Activated CD4-positive, CD25-positive, alpha-beta regulatory T cell treated with anti-CD3 and anti-CD28 coated beads, Interleukin-2, amount 50 U/mL, for 24 hours (primary cell): Measurements from ENCODE around the gene TAGLN3.
"Not testable (repeated sequence)": the region's sequence is repeated elsewhere in the genome, so short reads cannot be mapped to it uniquely, and the experiment has no call there.

ENCODE experiments used
- ATAC-seq, 2 donors: fragments of 150-1000 bp; cut with Tn5 transposase; one replicate each; pipeline ENCODE4 v1.10.0; 2021; ENCODE audit warnings: mild to moderate bottlenecking in 1 of 2, moderate library complexity in 1 of 2

Gene TAGLN3

DNA sequence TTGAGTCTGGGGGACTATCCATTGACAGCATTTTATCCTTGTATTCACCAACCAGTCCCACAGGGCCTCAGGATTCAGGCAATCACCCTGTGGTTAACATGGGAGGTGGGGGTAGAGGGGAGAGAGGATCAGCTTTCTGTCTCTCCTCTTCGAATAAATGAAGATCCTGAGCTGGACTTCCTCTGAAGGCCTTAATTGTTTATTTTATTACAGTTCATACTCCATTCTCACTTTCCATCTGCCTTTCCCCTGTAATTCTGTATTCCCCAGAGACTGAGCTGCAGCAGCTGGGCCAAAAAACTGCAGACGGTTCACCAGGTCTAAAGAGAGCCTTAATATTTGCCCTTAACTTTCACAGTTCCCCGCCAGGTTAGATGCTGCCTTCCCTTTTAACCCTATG lies 11.9 kb downstream of the TAGLN3 start:
- ATAC-seq, result no peak

DNA sequence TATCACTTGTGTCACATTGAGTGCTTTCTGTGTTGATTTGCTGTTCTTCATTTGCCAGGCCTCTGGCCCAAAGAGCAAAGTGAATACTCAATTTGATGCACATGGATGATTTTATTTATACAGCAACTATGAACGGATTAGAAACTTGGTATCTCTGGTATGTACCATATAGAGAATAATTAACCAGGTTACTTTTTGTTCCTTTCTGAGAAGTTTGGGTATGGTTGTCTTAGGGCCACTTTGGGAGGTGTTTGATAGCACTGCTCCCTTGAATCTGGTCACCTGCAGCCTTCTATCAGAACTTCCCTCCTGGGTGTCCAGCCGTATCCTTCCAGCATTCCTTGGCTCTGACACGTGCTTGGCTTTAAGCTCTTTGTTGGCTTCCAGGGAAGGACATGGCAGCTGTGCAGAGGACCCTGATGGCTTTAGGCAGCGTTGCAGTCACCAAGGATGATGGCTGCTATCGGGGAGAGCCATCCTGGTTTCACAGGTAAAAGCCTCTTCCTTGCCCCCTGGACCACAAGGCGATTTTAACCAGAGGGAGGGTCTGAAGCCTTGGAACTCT lies 12.7 kb downstream of the TAGLN3 start:
- ATAC-seq, result no peak

DNA sequence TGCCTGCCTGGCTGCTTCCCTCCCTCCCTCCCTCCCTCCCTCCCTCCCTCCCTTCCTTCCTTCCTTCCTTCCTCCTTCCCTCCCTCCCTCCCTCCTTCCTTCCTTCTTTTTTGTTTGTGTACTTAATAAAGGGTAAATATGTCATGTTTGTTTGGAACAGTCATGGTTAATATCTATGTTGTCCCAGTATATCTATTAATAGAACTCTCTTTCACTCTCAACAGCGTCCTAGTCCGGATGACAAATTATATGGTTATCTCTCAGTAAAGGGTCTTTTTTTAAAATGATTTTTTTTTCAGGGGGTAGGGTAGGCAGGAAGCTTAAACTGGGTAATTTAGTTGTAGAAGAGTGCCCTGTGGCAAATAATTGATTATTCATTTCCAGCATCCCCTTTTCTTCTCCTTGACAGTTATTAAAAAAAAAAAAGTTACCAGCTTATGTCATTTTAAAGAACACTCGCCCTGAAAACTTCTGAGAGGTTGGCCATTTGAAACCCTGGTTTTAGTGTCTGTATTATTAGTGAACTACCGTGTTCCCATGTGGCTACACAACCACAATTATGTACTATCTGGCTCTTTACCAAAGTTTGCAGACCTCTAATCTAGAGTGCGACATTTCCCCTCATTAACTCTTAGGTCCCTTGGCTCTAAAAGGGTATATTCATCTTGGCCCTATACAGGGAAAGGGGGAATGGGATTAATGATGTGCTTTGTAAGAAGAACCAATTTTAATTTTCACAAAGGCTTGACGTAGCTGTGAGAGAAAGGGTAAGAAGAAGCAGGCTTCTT lies 13.7 kb downstream of the TAGLN3 start:
- ATAC-seq, result no peak

DNA sequence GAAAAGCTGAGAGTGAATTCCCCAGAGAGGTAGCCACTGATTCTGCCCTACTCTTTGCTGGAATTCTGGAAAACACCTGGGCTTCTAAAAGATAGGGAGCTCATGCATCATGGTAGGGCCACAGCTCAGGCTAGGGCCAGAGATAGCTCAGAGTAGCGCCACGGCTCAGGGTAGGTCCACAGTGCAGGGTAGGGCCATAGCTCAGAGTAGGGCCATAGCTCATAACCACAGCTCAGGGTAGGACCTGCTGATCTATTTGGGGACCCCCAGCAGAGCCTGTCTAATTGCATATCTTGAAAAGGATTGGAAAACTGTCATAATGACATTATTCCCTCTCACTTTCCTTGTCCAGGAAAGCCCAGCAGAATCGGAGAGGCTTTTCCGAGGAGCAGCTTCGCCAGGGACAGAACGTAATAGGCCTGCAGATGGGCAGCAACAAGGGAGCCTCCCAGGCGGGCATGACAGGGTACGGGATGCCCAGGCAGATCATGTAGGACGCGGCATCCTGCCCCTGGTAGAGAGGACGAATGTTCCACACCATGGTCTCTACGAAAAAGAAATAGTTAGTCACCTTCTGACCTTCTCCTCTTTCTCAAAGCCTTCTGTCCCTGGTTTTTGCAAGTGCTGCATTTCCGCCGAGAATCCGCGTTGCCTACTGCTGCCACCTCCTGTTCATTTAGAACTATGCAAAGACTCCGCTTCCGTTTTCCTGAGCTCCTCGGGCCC lies 14.5 kb downstream of the TAGLN3 start:
- peak; percentile 67 to 81 for ATAC-seq

DNA sequence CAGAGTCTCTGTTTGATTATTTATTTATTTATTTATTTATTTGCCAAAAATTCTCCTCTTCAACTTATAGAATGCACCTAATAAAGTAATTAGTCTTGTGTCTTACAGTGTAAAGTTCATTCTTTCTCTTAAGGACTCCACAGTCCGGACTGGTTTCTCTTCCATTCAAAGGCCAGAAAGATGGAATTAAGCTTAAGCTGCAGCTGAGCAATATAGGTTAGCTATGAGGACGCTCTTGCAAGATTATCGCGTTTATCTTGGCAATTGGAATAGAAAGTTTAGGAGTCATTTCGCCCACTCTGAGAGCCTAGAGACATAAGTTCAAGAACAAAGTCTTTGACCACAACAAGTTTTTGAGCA lies 15.0 kb downstream of the TAGLN3 start:
- ATAC-seq, result no peak

DNA sequence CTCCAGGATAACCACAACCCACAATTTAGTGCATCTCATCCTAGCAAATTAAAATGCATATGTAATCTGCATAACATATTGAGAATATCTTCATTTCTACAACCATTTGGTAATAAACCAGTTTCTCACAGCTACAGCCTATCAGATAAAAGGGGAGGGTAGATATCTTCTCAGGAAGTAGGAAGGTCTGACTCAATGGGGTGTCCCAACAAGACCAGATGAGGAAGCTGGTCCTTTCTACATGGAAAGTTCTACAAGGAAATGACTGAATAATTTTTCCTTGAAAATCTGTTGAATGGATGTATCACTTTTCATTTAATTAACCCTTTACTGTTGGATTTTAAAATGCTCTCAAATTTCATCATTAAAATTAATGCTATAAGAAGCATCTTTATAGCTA lies 18.4 kb downstream of the TAGLN3 start:
- ATAC-seq, result no peak

DNA sequence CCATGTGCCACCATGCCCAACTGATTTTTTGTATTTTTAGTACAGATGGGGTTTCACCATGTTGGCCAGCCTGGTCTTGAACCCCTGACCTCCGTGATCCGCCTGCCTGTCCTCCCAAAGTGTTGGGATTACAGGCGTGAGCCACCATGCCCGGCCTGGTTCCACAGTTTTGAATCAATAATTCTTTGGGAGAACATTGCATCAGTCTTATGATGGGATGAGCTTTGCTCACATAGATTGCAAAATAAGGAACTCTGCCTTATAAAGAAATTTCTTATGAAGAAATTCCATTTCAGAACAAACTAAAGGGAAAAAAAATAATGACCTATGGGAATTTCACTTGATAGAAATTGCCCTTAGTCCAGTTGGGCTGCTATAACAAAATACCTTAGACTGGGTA lies 20.0 kb downstream of the TAGLN3 start:
- no peak for ATAC-seq

DNA sequence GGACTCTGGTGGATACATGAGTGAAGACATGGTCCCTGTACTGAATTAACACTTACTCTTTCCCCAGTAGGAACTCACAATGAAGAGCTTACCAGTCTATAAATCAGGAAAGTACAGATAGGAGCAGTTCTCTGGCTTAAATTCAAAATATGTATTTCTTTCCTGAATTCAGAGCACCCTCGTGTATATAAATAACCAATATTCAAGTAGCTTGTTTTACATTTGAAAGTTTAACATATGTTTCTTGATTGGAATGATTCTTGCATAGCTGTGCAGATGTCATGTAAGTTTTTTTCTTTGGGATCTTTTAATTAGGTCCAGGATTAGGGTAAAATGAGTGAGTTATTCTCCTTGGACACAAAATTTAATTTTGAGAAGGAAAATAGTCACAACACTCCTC lies 21.0 kb downstream of the TAGLN3 start:
- ATAC-seq, result no peak

DNA sequence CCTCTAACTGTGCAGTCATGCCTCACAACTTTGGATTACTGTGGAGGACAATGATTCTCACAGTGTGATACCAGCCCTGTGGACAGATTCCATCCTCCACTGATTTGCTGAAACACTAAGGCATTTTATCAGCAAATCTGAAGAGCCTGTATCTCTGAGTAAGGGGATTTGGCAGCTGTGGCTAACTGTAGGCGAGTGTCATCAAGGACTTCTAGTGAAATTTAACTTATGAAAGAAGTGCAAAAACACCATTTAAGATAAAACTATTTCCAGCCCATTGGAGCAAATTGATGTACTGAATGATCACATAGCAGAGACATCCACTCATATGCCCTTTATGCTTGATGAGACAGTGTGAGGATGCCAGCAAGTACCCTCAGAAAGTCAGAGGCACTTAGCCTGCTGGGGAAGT lies 22.0 kb downstream of the TAGLN3 start:
- ATAC-seq, result no peak

DNA sequence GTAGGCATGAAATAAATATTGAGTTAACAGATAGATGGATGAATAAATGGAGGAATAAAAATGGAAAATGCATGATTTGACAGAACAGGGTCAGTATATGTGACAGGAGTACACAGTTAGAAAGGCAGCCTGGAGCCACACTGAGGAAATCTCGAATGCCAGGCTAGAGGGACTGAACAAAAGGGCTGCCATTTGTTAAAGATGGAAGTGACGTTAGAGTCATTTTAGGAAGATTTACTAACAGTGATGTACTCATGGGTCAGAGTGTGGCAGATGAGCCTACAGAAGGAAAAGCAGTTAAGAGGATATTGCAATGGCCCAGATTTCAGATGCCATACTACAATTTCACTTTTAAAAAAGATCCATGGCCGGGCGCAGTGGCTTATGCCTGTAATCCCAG lies 28.4 kb downstream of the TAGLN3 start:
- no peak for ATAC-seq

DNA sequence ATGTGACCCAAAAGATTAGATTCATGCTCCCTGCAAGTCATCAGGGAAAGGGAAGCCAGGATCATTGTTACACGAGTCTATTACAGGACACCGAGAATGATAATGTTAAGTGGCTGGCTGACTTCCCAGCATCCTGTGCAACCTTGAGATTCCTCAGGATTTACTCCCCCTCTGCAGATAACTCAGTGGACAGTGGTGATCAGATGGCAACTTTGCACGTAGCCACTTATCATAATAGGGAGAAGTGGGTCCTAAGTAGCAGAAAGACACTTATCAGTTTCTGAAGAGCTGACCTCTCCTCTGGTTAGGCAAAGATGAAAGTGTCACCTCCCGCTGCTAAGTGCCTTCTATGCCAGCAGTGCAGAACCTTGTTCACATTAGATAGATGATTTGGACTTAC lies 29.1 kb downstream of the TAGLN3 start:
- ATAC-seq, result no peak

DNA sequence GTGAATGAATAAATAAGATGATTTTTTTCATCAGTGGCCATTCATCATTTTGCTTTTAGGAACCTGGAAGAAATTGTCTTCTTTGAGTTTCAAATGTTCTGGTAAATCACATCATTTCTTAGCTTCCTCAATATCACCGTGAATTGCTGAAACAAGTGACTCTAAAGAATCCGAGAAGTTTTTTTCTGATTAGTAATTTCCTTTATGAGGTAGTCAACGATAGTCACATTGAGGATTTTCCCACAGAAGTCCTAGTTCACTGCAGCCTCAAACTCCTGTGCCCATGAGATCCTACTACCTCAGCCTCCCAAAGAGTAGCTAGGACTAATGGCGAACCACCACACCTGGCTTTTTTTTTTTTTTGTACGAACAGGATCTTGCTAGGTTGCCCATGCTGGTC lies 32.2 kb downstream of the TAGLN3 start:
- ATAC-seq, result no peak

DNA sequence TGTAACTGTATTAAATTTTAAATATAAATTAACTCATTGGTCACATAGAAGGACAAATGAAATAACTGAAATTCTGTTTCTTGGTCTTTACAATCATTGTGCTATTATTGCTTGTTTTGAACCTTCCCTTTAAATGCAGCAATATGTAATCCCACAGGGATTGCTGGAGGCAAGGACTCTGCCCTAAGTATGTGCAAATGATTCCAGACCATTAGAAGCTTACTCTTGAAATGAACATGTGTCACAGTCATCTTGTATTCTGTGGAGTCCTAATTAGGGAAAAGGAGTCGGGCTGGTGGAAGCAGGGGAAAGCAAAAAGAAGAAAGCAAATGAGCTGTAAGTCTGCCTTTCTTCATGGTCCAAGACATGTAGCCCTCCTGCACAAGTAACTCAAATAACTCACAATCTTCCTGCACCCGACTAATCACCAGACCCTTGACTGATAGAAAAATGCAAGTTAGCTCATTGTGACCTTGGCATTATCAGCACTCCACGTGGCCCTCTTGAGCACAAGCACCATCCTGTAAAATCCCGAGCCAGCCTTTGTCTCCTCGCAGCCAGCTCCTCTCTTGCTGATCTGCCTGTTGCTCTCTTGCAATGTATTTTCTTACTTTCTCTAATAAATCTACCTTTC lies 33.5 kb downstream of the TAGLN3 start:
- no peak for ATAC-seq

DNA sequence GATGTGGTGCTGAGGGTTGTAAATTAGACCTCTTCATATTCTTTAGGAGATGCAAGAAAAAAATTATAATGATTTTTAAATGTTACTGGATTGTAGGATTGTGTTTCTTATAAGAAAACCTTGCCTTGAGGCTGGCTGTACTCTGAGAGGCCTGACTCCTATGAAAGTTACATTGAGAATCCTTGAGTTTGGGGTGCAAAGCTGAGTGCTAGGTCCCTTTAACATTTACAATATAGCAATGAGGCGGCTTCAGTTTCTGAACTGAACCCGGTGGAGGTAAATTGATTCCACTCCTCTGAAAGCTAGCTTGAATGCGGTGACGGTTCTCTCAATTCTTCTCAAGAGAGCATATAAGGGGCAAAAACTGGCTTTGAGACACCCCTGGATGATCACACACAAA lies 35.7 kb downstream of the TAGLN3 start, which contains the start of gene TMPRSS7:
Gene TMPRSS7 (plus strand): TSS at position 301 of the 400 bp plus-strand sequence. CDS start 110 bp downstream, outside the sequence.
- no peak for ATAC-seq

DNA sequence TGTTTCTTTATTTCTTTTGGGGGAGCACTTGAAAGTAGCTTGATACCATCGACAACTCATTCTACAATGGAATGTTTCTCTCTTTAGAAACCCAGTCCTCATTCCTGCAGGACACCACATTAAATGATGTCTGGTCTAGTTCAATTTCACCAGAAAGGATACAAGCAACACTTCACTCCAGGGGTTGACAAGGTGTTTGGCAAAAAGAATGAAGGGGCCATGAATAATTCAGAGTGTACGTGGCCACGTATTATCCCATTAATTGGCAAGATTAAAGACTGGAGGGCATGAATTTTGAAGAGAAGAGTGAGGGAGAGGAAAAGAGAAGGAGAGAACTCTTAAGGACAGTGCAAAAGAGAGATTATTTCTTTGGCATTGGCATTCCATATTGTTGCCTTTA lies 36.5 kb downstream of the TAGLN3 start:
- no peak for ATAC-seq

DNA sequence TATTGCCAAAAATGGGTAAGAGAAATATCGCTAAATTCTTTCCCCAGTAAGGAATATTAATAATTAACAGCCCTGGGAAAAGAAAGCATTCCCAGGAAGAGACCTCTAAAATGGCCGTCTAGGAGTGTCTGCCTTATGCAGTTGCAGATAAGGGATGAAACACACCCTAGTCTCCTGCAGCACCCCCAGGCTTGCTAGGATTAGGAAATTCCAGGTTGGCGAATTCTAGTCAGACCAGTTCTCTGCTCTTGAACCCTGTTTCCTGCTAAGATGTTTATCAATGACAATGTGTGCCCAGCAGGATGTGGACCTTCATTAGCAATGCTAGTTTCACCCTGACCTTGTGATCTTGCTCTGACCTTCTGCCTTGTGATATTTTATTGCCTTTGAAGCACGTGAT lies 38.5 kb downstream of the TAGLN3 start:
- not testable (repeated sequence) for ATAC-seq

DNA sequence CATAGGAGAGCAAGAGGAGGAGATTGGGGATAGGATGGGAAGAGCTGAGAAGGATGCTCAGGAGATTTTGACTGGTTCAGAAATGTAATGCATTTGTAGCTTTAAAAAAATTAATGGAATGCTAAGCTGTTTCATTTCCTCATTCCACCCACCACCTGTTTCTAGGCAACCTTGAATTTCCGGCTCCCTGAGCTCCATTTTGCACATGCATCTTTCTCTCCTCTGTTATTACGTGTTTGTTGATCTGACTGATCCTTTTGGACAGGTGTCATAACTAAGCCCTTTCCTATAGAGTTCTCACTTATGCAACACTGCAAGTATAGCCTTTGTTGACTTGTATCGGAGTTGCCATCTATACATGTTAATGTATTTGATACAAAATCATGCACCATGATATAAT lies 40.1 kb downstream of the TAGLN3 start:
- no peak for ATAC-seq

DNA sequence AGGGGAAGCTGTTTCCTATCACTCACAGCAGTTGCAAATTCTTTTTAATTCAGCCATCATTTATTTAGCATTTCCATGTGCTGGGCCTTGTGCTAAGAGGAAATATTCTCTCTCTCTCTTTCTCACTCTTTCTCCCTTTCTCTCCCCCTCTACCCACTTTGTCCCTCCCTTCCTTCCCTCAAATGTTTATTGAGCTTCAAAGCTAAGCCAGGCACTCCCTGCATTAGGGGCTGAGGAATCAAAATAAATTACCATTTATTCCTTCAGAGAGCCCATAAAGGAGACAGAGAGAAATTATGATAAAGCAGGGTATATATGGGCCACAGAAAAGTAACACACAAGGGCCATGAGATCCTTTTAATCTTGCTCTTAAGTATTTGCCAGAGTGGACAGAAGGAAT lies 42.6 kb downstream of the TAGLN3 start:
- ATAC-seq, result no peak

DNA sequence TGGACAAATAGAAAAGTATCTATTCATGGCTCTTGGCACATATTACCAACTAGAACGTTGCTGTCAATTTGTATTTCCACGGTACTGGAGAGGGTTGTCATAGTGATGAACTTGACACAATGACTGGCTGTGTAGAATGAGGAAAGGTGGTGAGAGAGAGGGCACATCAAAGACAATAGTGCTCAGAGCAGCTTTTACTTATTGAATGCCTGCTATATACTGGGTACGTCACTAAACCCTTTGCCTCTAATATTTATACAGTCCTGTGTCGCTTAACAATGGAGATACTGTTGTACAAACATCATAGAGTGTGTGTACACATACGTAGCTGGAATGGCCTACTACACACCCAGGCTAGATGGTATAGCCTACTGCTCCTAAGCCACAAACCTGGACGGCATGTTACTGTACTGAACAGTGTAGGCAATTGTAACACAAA lies 44.1 kb downstream of the TAGLN3 start:
- ATAC-seq, result no peak

DNA sequence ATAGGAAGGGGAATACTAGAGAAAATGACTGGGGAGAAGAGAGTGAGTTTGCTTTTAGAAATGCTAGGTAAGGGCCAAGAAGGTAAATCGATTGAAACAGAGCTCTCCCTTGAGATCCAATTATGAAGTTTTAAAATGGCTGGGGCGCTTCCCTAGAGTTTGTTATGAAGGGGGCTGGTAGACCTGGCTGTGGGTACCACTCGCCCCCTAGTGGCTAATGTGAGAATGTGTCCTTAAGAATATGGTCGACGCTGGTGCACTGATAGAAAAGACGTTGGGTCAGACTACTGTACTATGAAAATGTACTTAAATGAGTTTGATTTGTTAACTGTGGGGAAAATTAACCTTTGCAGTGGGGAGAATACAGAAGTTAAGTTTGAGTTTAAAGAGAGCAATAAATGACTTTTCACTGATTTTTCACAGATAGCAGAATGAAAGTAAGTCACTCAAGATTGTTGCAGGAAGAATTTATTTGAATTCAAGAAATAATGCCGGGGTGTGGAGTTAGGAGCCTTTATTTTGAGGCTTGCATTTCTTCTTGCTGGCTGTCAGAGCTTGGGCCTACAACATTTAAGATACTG lies 45.0 kb downstream of the TAGLN3 start:
- peak; percentile 80 to 88 for ATAC-seq

DNA sequence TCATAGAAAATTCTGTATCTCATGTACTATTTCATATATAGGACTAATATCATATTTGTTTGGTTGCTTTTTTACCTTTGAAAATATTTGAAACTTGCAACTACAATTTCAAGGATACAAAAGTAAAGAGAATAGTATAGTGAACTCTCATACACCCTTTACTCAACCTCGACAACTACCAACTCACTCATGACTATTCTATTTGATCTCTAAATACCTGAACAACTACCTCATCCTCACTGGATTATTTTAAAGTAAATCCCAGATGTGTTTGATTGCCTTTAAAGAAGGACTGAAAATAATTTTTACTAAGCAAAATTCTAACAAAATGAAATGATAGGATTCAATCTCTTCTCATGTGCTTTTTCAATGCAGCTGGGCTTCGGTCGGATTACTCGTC lies 47.9 kb downstream of the TAGLN3 start:
- no peak for ATAC-seq

DNA sequence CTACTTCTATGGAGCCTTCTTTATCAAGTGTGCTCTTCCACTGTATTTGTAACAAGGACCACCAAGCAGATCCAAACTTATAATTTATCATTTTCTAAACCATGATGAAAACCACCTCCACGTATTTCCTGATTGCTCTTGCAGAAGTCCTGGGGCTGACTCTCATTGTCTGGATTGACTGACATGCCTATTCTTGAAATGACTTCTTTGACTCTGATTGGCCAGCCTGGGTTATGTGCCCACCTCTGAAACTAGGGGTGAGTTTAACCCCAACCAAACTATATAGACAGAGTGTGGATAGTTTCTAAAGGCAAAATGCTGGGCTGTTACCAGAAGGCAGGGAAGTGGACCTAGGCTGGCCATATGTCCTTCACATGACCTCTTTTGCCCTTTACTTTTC lies 48.5 kb downstream of the TAGLN3 start:
- no peak for ATAC-seq

DNA sequence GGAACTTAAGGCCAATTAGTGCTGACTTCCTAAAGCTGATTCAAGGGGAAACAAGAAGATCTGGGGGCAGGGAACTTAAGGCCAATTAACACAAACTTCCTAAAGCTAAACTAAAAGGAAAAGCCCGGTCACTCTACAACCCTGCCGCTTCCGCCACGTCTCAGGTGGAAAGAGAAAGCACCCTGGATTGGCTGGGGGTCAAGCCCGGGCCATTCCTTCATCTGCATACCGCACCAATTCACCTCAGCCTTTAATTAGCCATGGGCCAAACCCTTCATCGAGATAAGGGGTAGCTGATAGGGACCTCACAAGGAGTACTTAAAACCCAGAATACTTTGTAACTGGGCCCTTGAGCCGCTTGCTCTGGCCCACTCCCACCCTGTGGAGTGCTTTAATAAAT lies 50.2 kb downstream of the TAGLN3 start:
- no peak for ATAC-seq
